Spleen (tissue), 11 donors: ENCODE data around the gene MAST4. TPM values are rescaled to one million over a fixed set of nuclear protein-coding genes. Genes with fewer than 3 reads are reported as not detected.
A peak's percentile ranks its signal among the peaks of the same experiment; 100 is the strongest.

Experiments
- DNase-seq: peaks from one replicate; pipeline ENCODE4 v3.0.0-alpha.2; 2020
- H3K27ac ChIP-seq, 8 donors: fragments of 200-600 bp; sonication (generic) in 7 of 8; 1 replicate in 4 of 8; 2 replicates in 4 of 8; pipeline versions ENCODE4 v1.5.0 to v1.8.0; 2016 to 2021; ENCODE audit warnings: inconsistent platforms in 4 of 8, mild to moderate bottlenecking in 4 of 8, moderate library complexity in 1 of 8
- H3K27me3 ChIP-seq, 7 donors: fragments of 200-600 bp; sonication (generic) in 6 of 7; replicated peaks in 1 of 7; 1 replicate in 4 of 7; 2 replicates in 3 of 7; pipeline versions ENCODE4 v1.5.0 to v1.8.0; 2016 to 2021; ENCODE audit warnings: inconsistent platforms in 3 of 7, mild to moderate bottlenecking in 1 of 7
- H3K36me3 ChIP-seq, 6 donors: fragments of 200-600 bp; sonication (generic) in 5 of 6; 1 replicate in 4 of 6; 2 replicates in 2 of 6; pipeline versions ENCODE4 v1.5.0 to v1.8.0; 2016 to 2021; ENCODE audit warnings: inconsistent platforms in 2 of 6
- H3K4me1 ChIP-seq, 6 donors: fragments of 200-600 bp; sonication (generic) in 5 of 6; 1 replicate in 3 of 6; 2 replicates in 3 of 6; pipeline versions ENCODE4 v1.5.0 to v1.8.0; 2016 to 2021; ENCODE audit warnings: inconsistent platforms in 3 of 6
- H3K4me3 ChIP-seq, 8 donors: fragments of 200-600 bp; sonication (generic) in 7 of 8; 1 replicate in 4 of 8; 2 replicates in 4 of 8; pipeline versions ENCODE4 v1.5.0 to v1.8.0; 2016 to 2021; ENCODE audit warnings: inconsistent platforms in 4 of 8, mild to moderate bottlenecking in 4 of 8, moderate library complexity in 2 of 8
- H3K9me3 ChIP-seq, 8 donors: fragments of 200-600 bp; sonication (generic) in 7 of 8; 1 replicate in 4 of 8; 2 replicates in 4 of 8; pipeline versions ENCODE4 v1.5.0 to v1.8.0; 2016 to 2021; ENCODE audit warnings: inconsistent platforms in 4 of 8
- CTCF ChIP-seq, 11 experiments: fragments of 200-600 bp in 7 of 11; fragments of 450-650 bp in 4 of 11; sonication (generic) in 4 of 11; IDR thresholded peaks in 8 of 11; conservative IDR thresholded peaks in 3 of 11; 1 replicate in 7 of 11; 2 replicates in 4 of 11; pipeline versions ENCODE4 v1.4.0 to v1.8.0; 2016 to 2021; ENCODE audit warnings: antibody characterized with exemption in 11 of 11, inconsistent platforms in 4 of 11, mild to moderate bottlenecking in 1 of 11
- POLR2A ChIP-seq, 3 donors: fragments of 450-650 bp; IDR thresholded peaks; one replicate each; pipeline ENCODE4 v1.5.1; 2017; ENCODE audit warnings: antibody characterized with exemption in 3 of 3, mild to moderate bottlenecking in 1 of 3
- POLR2AphosphoS5 ChIP-seq, 3 donors: sonication (generic); formaldehyde crosslinking; IDR thresholded peaks; one replicate each; pipeline ENCODE4 v1.5.1; 2017; ENCODE audit warnings: antibody characterized with exemption in 3 of 3
- WGBS, 5 donors: extraction: QIAGEN DNeasy Blood & Tissue Kit in 3 of 5; methylation state at CpG; one replicate each; pipeline versions ENCODE4 v1.1.5 to v1.1.7; 2013 to 2018; 5-methylcytosine and 5-hydroxymethylcytosine counted together
- intact Hi-C: fragments of 100-400 bp; cut with DNase I; formaldehyde crosslinking; loops from one replicate; pipeline ENCODE4 v1.15.0; 2023; ENCODE audit warnings: low total_unique reads
- polyA plus RNA-seq, 3 donors: library from polyadenylated mRNA; stranded (reverse); fragments of 200-250 nt; gene quantifications; one replicate each; pipeline ENCODE4 v1.2.1, GENCODE V29; 2013
- total RNA-seq, 7 donors: library from RNA; depleted of rRNA in 3 of 7; stranded (reverse); fragments of >200 nt in 3 of 7; fragmentation: NEBNext Ultra II Directional in 4 of 7; extraction: Animal tissue kit (Norgen Biotek cat#: 25700) in 4 of 7; gene quantifications; one replicate each; pipeline versions ENCODE4 v1.1.0 to v1.2.1, GENCODE V29; 2016 to 2021
- donor health status: healthy with polysubstance abuse.
- donor health status: DM: no; HTN: no; CAD: no; lungs with moderate emphysema.
- donor health status: DM: no; HTN: no; CAD: no.
- donor health status: Bipolar disorder and iron deficiency.
- donor health status: healthy.
- donor health status: DM: no; HTN: no; CAD: no.
- donor health status: DM: yes; HTN: yes; CAD: no.

MAST4 gene
- total and polyA plus RNA-seq, 10 donors = 2.5 to 43.7 (median 25.4) TPM

GRCh38 chr5:66861402-66861801, 265.2 kb downstream of the MAST4 start:
- H3K4me1 ChIP-seq = no peaks in the 10 kb centered on the region
- 58 to 76% (median 62%) methylated on average over 1 of the region's 1 CpG for WGBS, 5 donors
- intact Hi-C loops = no loop called here
- no peak overlapping the region for H3K27ac ChIP-seq
- no peak for DNase-seq
- TF ChIP-seq POLR2AphosphoS5 (IDR thresholded peaks at IDR 0.05) (no peak), POLR2A (IDR thresholded peaks at IDR 0.05) (no peak), CTCF (IDR thresholded peaks at IDR 0.05 in 8 of 11, conservative IDR thresholded peaks at IDR 0.05 in 3 of 11) (no peak)
- no peak overlapping the region for H3K4me3 ChIP-seq
- H3K27me3 ChIP-seq = peaks cover 0 to 14% (median 0%) of the 10 kb centered on the region in 7 donors
- H3K36me3 ChIP-seq = no peaks in the 10 kb centered on the region
- H3K9me3 ChIP-seq = no peaks in the 10 kb centered on the region

GRCh38 chr5:66862020-66862419, 265.8 kb downstream of the MAST4 start:
- 72 to 90% (median 87%) methylated on average over 2 of the region's 2 CpGs for WGBS, 5 donors
- Histone ChIP-seq H3K4me1 (no peaks in the 10 kb centered on the region), H3K27me3 (peaks cover 0 to 14% (median 0%) of the 10 kb centered on the region in 7 donors), H3K27ac (no peak overlapping the region), H3K9me3 (no peaks in the 10 kb centered on the region), H3K36me3 (no peaks in the 10 kb centered on the region), H3K4me3 (no peak overlapping the region)
- TF ChIP-seq POLR2AphosphoS5 (IDR thresholded peaks at IDR 0.05) (no peak), POLR2A (IDR thresholded peaks at IDR 0.05) (no peak), CTCF (IDR thresholded peaks at IDR 0.05 in 8 of 11, conservative IDR thresholded peaks at IDR 0.05 in 3 of 11) (no peak)
- intact Hi-C loops = no loop called here
- DNase-seq = no peak

DNA sequence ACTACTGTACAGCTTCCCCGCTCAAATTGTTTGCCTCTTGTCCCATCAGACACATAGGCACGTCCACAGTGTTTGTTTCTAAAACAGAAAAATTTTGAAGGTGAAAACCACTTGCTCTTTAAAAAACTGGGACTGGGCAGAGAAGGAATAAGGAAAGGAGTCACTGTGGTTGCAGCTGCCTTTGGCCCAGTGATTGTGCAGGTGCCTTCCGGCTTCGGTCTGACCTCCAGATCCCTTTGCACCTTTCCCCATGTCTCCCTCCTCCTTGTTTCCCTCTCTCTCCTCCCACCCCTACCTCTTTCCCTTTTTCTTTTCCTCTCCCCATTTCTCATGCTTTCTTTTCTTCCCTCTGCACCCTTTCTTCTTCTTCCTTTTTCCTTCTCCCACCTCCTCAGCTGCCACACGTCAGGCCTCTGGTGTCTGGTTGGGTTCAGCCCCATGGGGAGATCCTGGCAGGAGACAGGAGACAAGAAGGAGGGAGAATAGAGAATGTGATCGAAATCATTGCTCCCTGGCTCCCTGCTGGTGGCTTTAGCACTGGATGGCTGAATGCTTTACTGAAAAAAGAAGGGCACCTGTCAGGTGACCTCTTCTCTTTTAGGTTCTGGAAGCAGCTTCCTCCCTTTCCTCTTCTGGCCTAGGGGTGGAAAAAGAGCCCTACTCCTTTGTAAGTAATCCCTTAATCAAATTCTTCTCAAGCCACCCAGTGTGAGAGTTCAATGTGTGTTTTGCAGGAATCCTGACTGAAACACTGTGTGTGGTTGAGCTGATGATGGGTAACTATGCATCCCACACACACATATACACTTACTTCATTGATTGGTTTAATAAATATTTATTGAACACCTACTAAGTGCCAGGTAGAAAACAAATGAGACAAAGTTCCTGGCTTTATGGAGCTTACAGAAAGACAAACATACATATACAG, 267.3 kb downstream of the MAST4 start:
- H3K27ac ChIP-seq = no peak overlapping the region
- H3K27me3 ChIP-seq = peaks cover 0 to 14% (median 0%) of the 10 kb centered on the region in 7 donors
- 79 to 89% (median 85%) methylated on average over 6 of the region's 6 CpGs for WGBS, 5 donors
- no peak overlapping the region for H3K4me3 ChIP-seq
- intact Hi-C loops = no loop called here
- H3K4me1 ChIP-seq = no peaks in the 10 kb centered on the region
- H3K36me3 ChIP-seq = no peaks in the 10 kb centered on the region
- H3K9me3 ChIP-seq = no peaks in the 10 kb centered on the region
- DNase-seq = no peak
- TF ChIP-seq POLR2A (IDR thresholded peaks at IDR 0.05) (no peak), CTCF (IDR thresholded peaks at IDR 0.05 in 8 of 11, conservative IDR thresholded peaks at IDR 0.05 in 3 of 11) (no peak), POLR2AphosphoS5 (IDR thresholded peaks at IDR 0.05) (no peak)

DNA sequence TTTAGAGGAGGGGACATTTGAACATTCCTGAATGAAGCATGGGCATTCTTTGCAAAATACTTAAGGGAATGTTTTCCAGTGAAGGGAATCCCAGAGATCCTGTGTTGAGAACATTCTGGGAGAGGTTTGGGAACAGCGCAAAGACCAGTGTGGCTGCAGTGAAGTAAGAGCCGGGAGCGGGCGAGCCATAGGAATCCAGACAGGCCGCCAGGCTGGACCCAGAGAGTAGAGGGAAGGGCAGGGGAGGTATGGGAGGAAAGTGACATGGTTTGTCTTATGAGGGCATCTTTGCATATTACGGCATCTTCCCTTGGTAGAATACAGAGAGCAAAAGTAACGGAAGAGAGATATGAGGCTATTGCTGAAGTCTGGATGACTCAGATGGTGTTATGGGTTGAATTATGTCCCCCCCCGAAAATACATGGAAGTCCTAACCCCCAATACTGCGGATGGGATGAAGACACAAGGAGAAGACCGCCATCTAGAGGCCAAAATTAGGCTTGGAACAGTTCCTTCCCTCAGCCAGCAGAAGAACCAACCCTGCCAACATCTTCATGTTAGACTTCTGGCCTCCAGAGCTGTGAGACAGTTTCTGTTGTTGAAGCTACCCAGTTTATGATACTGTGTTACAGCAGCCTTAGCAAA, 268.2 kb downstream of the MAST4 start:
- intact Hi-C loops = no loop called here
- Histone ChIP-seq H3K4me1 (no peaks in the 10 kb centered on the region), H3K9me3 (no peaks in the 10 kb centered on the region), H3K4me3 (no peak overlapping the region), H3K27ac (no peak overlapping the region), H3K36me3 (no peaks in the 10 kb centered on the region), H3K27me3 (peaks cover 0 to 14% (median 0%) of the 10 kb centered on the region in 7 donors)
- 68 to 77% (median 70%) methylated on average over 10 of the region's 10 CpGs for WGBS, 5 donors
- peak in 7 of 11 experiments; percentile 23 to 72 (median 50) for TF ChIP-seq CTCF (IDR thresholded peaks at IDR 0.05 in 8 of 11, conservative IDR thresholded peaks at IDR 0.05 in 3 of 11)
- no peak for TF ChIP-seq POLR2A (IDR thresholded peaks at IDR 0.05)
- DNase-seq = no peak
